ENCODE measurements around the gene ZP2. TPM values are rescaled to one million over a fixed set of nuclear protein-coding genes. Genes with fewer than 3 reads are reported as not detected.

The ZP2 gene
- total and polyA plus RNA-seq, 9 donors: 0.36 to 1.1 (median 0.37) TPM; not detected in 6

- DNase-seq: no peak
- WGBS, 3 donors: 63 to 77% (median 70%) methylated on average over 4 of the region's 4 CpGs
- Histone ChIP-seq H3K27me3 (no peaks in the 10 kb centered on the region), H3K36me3 (no peaks in the 10 kb centered on the region), H3K4me1 (ENCODE audit: insufficient read depth) (no peaks in the 10 kb centered on the region), H3K9me3 (no peaks in the 10 kb centered on the region), H3K4me3 (no peak overlapping the region), H3K27ac (no peak overlapping the region)
- intact Hi-C loops (cut with DNase I): no loop called here
- TF ChIP-seq CTCF (IDR thresholded peaks at IDR 0.05): no peak
- no peak for TF ChIP-seq POLR2A (IDR thresholded peaks at IDR 0.05)
- TF ChIP-seq EP300 (IDR thresholded peaks at IDR 0.05): no peak
These were observed 11.3 kb upstream of the ZP2 start for GRCh38 chr16:21222495-21223337.

GRCh38 chr16:21219551-21219950, 8.2 kb upstream of the ZP2 start:
- no peaks in the 10 kb centered on the region for H3K4me1 ChIP-seq (ENCODE audit: insufficient read depth)
- TF ChIP-seq EP300 (IDR thresholded peaks at IDR 0.05): no peak
- TF ChIP-seq CTCF (IDR thresholded peaks at IDR 0.05): no peak
- TF ChIP-seq POLR2A (IDR thresholded peaks at IDR 0.05): no peak
- H3K36me3 ChIP-seq: no peaks in the 10 kb centered on the region
- no peak overlapping the region for H3K27ac ChIP-seq
- WGBS, 3 donors: 84 to 94% (median 86%) methylated on average over 2 of the region's 2 CpGs
- intact Hi-C loops (cut with DNase I): loop anchor here in 1 of 4 donors (10.0 kb wide), 1 partner anchor 45 kb away; no protein-coding TSS in a partner anchor
- H3K27me3 ChIP-seq: no peaks in the 10 kb centered on the region
- no peak for DNase-seq
- H3K4me3 ChIP-seq: no peak overlapping the region
- no peaks in the 10 kb centered on the region for H3K9me3 ChIP-seq

- intact Hi-C loops (cut with DNase I): loop anchor here in 1 of 4 donors (10.0 kb wide), 1 partner anchor 47 kb away; no protein-coding TSS in a partner anchor
- no peak overlapping the region for H3K27ac ChIP-seq
- H3K36me3 ChIP-seq: no peaks in the 10 kb centered on the region
- H3K4me1 ChIP-seq (ENCODE audit: insufficient read depth): no peaks in the 10 kb centered on the region
- no peaks in the 10 kb centered on the region for H3K9me3 ChIP-seq
- no peak for DNase-seq
- 6 to 23% (median 12%) methylated on average over 7 of the region's 7 CpGs for WGBS, 3 donors
- TF ChIP-seq POLR2A (IDR thresholded peaks at IDR 0.05): no peak
- no peak for TF ChIP-seq CTCF (IDR thresholded peaks at IDR 0.05)
- no peak for TF ChIP-seq EP300 (IDR thresholded peaks at IDR 0.05)
- no peaks in the 10 kb centered on the region for H3K27me3 ChIP-seq
- H3K4me3 ChIP-seq: no peak overlapping the region
These were observed 6.8 kb upstream of the ZP2 start for GRCh38 chr16:21218153-21218552.

GRCh38 chr16:21217121-21217520, 5.7 kb upstream of the ZP2 start:
- no peak for TF ChIP-seq POLR2A (IDR thresholded peaks at IDR 0.05)
- no peak for TF ChIP-seq EP300 (IDR thresholded peaks at IDR 0.05)
- TF ChIP-seq CTCF (IDR thresholded peaks at IDR 0.05): no peak
- 30 to 55% (median 49%) methylated on average over 2 of the region's 2 CpGs for WGBS, 3 donors

More at GRCh38 chr16:21217121-21217520, 5.7 kb upstream of the ZP2 start:
- Histone ChIP-seq H3K27ac (no peak overlapping the region), H3K4me3 (no peak overlapping the region), H3K9me3 (no peaks in the 10 kb centered on the region), H3K4me1 (ENCODE audit: insufficient read depth) (no peaks in the 10 kb centered on the region), H3K27me3 (no peaks in the 10 kb centered on the region), H3K36me3 (no peaks in the 10 kb centered on the region)
- no peak for DNase-seq
- intact Hi-C loops (cut with DNase I): loop anchor here in 1 of 4 donors (10.0 kb wide), 1 partner anchor 48 kb away; no protein-coding TSS in a partner anchor

All from ovary (tissue), 9 donors.